H9 (cell line): ENCODE measurements around the gene NPLOC4. TPM values are rescaled to one million over a fixed set of nuclear protein-coding genes. Genes with fewer than 3 reads are reported as not detected.

Experiments
- DNase-seq: peaks from one replicate; pipeline ENCODE4 v3.0.0-alpha.2; 2017
- H2AFZ ChIP-seq: one replicate; pipeline ENCODE4 v1.6.1; 2013; ENCODE audit warnings: mild to moderate bottlenecking, low read length, control low read depth, moderate library complexity
- H2AK5ac ChIP-seq: 2 replicates; pipeline ENCODE4 v1.6.1; 2013; ENCODE audit warnings: low read length, control low read depth, mixed read lengths; ENCODE audit not compliant: insufficient read length
- H2BK120ac ChIP-seq: one replicate; pipeline ENCODE4 v1.6.1; 2013; ENCODE audit warnings: low read depth, mild to moderate bottlenecking, low read length, control low read depth, inconsistent platforms; ENCODE audit not compliant: poor library complexity, severe bottlenecking
- H2BK12ac ChIP-seq: 2 replicates; pipeline ENCODE4 v1.6.1; 2013; ENCODE audit warnings: low read length, control low read depth, mixed read lengths, low read depth; ENCODE audit not compliant: insufficient read length
- H2BK15ac ChIP-seq: 2 replicates; pipeline ENCODE4 v1.6.1; 2013; ENCODE audit warnings: low read depth, low read length, control low read depth
- H2BK20ac ChIP-seq: one replicate; pipeline ENCODE4 v1.6.1; 2013; ENCODE audit warnings: low read depth, mild to moderate bottlenecking, low read length, control low read depth, inconsistent platforms; ENCODE audit not compliant: poor library complexity, severe bottlenecking
- H2BK5ac ChIP-seq: 2 replicates; pipeline ENCODE4 v1.6.1; 2013; ENCODE audit warnings: low read length, control low read depth, mixed read lengths; ENCODE audit not compliant: insufficient read length
- H3K14ac ChIP-seq: 2 replicates; pipeline ENCODE4 v1.6.1; 2013; ENCODE audit warnings: low read length, control low read depth; ENCODE audit not compliant: insufficient read depth
- H3K18ac ChIP-seq: 2 replicates; pipeline ENCODE4 v1.6.1; 2013; ENCODE audit warnings: low read depth, mild to moderate bottlenecking, mixed read lengths, low read length, control low read depth; ENCODE audit not compliant: insufficient read length
- H3K23ac ChIP-seq: 2 replicates; pipeline ENCODE4 v1.6.1; 2013; ENCODE audit warnings: low read length, control low read depth, mixed read lengths, low read depth; ENCODE audit not compliant: insufficient read length
- H3K23me2 ChIP-seq: 2 replicates; pipeline ENCODE4 v1.6.1; 2013; ENCODE audit warnings: low read depth, mild to moderate bottlenecking, mixed read lengths, low read length, control low read depth; ENCODE audit not compliant: insufficient read length, poor library complexity, severe bottlenecking
- H3K27ac ChIP-seq: 2 replicates; pipeline ENCODE4 v1.5.1; 2013; ENCODE audit warnings: low read length, control low read depth, mixed read lengths, low read depth; ENCODE audit not compliant: insufficient read length
- H3K27me3 ChIP-seq: 2 replicates; pipeline ENCODE4 v1.6.1; 2013; ENCODE audit warnings: low read length, control low read depth, inconsistent platforms; ENCODE audit not compliant: insufficient read depth
- H3K4ac ChIP-seq: 2 replicates; pipeline ENCODE4 v1.6.1; 2013; ENCODE audit warnings: low read depth, mild to moderate bottlenecking, control low read depth, inconsistent platforms, low read length, moderate library complexity
- H3K4me1 ChIP-seq: 2 replicates; pipeline ENCODE4 v1.6.1; 2013; ENCODE audit warnings: low read length, control low read depth, inconsistent platforms; ENCODE audit not compliant: insufficient read depth
- H3K4me2 ChIP-seq: 2 replicates; pipeline ENCODE4 v1.6.1; 2013; ENCODE audit warnings: low read length, control low read depth, mixed read lengths; ENCODE audit not compliant: insufficient read length, insufficient read depth
- H3K56ac ChIP-seq: 2 replicates; pipeline ENCODE4 v1.6.1; 2013; ENCODE audit warnings: low read depth, mild to moderate bottlenecking, mixed read lengths, low read length, control low read depth; ENCODE audit not compliant: insufficient read length
- H3K79me1 ChIP-seq: 2 replicates; pipeline ENCODE4 v1.6.1; 2013; ENCODE audit warnings: low read depth, mild to moderate bottlenecking, moderate library complexity, low read length, control low read depth, inconsistent platforms; ENCODE audit not compliant: insufficient read depth, poor library complexity, severe bottlenecking
- H3K79me2 ChIP-seq: 2 replicates; pipeline ENCODE4 v1.6.1; 2013; ENCODE audit warnings: low read length, control low read depth, inconsistent platforms; ENCODE audit not compliant: insufficient read depth
- H3K9ac ChIP-seq: 2 replicates; pipeline ENCODE4 v1.6.1; 2013; ENCODE audit warnings: low read length, control low read depth, mixed read lengths; ENCODE audit not compliant: insufficient read length; ENCODE audit errors: extremely low read depth
- H3K9me3 ChIP-seq: one replicate; pipeline ENCODE4 v1.6.1; 2013; ENCODE audit warnings: low read depth, low read length, inconsistent platforms; ENCODE audit not compliant: control insufficient read depth
- H3T11ph ChIP-seq: one replicate; pipeline ENCODE4 v1.6.1; 2013; ENCODE audit warnings: mild to moderate bottlenecking, low read length, control low read depth, inconsistent platforms
- H4K20me1 ChIP-seq: one replicate; pipeline ENCODE4 v1.6.1; 2013; ENCODE audit not compliant: control insufficient read depth, insufficient read length, insufficient read depth
- H4K5ac ChIP-seq: 2 replicates; pipeline ENCODE4 v1.6.1; 2013; ENCODE audit warnings: low read depth, mild to moderate bottlenecking, mixed read lengths, low read length, control low read depth; ENCODE audit not compliant: insufficient read length
- H4K8ac ChIP-seq: replicated peaks from 2 replicates; pipeline ENCODE4 v1.6.1; 2013; ENCODE audit warnings: low read length, control low read depth, mixed read lengths, low read depth; ENCODE audit not compliant: insufficient read length
- H4K91ac ChIP-seq: 2 replicates; pipeline ENCODE4 v1.6.1; 2013; ENCODE audit warnings: low read depth, mild to moderate bottlenecking, moderate library complexity, mixed read lengths, low read length, control low read depth; ENCODE audit not compliant: insufficient read length
- H3K27ac Mint-ChIP-seq, 3 experiments: 2 replicates in 2 of 3; 3 replicates in 1 of 3; pipeline ENCODE4 v1.8.0; 2020 to 2021; ENCODE audit warnings: mixed read lengths in 3 of 3, mild to moderate bottlenecking in 1 of 3, moderate library complexity in 1 of 3
- H3K27me3 Mint-ChIP-seq: 2 replicates; pipeline ENCODE4 v1.8.0; 2021; ENCODE audit warnings: low read depth, mild to moderate bottlenecking, moderate library complexity, mixed read lengths
- H3K36me3 Mint-ChIP-seq, 3 experiments: 2 replicates in 2 of 3; 3 replicates in 1 of 3; pipeline ENCODE4 v1.8.0; 2020 to 2021; ENCODE audit warnings: low read depth in 3 of 3, mixed read lengths in 3 of 3; ENCODE audit not compliant: insufficient read depth in 1 of 3
- H3K4me1 Mint-ChIP-seq, 2 experiments: 2 replicates each; pipeline ENCODE4 v1.8.0; 2020; ENCODE audit warnings: mixed read lengths in 2 of 2
- H3K4me3 Mint-ChIP-seq, 2 experiments: 2 replicates in 1 of 2; 3 replicates in 1 of 2; pipeline ENCODE4 v1.8.0; 2020 to 2021; ENCODE audit warnings: mild to moderate bottlenecking in 2 of 2, mixed read lengths in 2 of 2, moderate library complexity in 1 of 2
- H3K9me3 Mint-ChIP-seq, 2 experiments: 2 replicates in 1 of 2; 3 replicates in 1 of 2; pipeline ENCODE4 v1.8.0; 2020; ENCODE audit warnings: mild to moderate bottlenecking in 2 of 2, mixed read lengths in 2 of 2, moderate library complexity in 1 of 2
- WGBS: extraction: QIAGEN DNeasy Blood & Tissue Kit; methylation state at CpG from one replicate; pipeline ENCODE4 v1.1.7; 2013; ENCODE audit warnings: missing lambda C conversion rate, low lambda C conversion rate, mixed read lengths; ENCODE audit not compliant: insufficient read length; ENCODE audit errors: extremely low coverage; 5-methylcytosine and 5-hydroxymethylcytosine counted together
- total RNA-seq: library from RNA; stranded (reverse); gene quantifications from 2 replicates; pipeline ENCODE4 v1.2.1, GENCODE V29; 2021
- TF ChIP-seq, protein P1 (sequence below): fragments of 200-600 bp; sonication (generic); conservative IDR thresholded peaks from 3 replicates; pipeline ENCODE4 v1.8.0; 2021; ENCODE audit warnings: antibody characterized with exemption, mild to moderate bottlenecking

Gene NPLOC4
- total RNA-seq, 1 experiment from 2014 or later, result 103 TPM

DNA sequence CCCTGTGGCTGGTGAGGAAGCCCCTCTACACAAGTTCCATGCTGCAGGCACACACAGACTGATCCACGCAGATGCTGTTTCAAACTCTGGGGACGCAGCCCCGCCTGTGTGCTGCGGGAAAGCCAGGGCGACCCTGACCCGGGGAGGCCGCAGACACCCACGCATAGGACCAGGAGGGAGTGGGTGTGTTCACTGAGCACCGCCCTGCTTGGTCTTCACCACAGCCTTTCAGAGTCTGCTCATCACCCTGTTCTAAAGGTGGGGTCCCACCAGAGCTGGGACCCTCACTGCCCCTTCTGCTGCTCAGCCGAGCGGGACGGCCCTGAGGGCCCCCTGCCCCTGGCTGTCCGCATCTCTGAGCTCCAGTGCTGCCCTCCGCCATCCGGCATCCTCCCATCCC, 7.6 kb upstream of the NPLOC4 start:
- Mint-ChIP-seq H3K4me3 (no peak overlapping the region), H3K9me3 (no peaks in the 10 kb centered on the region; a peak in 1 of 5 replicates), H3K4me1 (peaks cover 3 to 4% of the 10 kb centered on the region in 2 experiments; a peak in 2 of 4 replicates), H3K36me3 (no peaks in the 10 kb centered on the region), H3K27ac (peak overlapping the region in 2 of 3 experiments; percentile 51 to 91; a peak in 2 of 7 replicates), H3K27me3 (no peaks in the 10 kb centered on the region; the same call in 1 of the 2 replicates)
- Histone ChIP-seq H3K79me2 (no peaks in the 10 kb centered on the region), H2BK20ac (no peak overlapping the region), H2BK12ac (no peak overlapping the region), H3K4me1 (no peaks in the 10 kb centered on the region), H4K20me1 (no peaks in the 10 kb centered on the region), H3K18ac (no peak overlapping the region), H3K9ac (no peak overlapping the region), H3T11ph (no peak overlapping the region), H3K56ac (no peak overlapping the region), H3K9me3 (no peaks in the 10 kb centered on the region), H3K4ac (no peak overlapping the region), H2AK5ac (no peak overlapping the region), H3K27me3 (no peaks in the 10 kb centered on the region; the same call in 1 of the 2 replicates), H4K91ac (no peak overlapping the region), H3K79me1 (no peaks in the 10 kb centered on the region), H3K4me2 (no peak overlapping the region), H3K27ac (no peak overlapping the region), H3K14ac (no peak overlapping the region), H4K8ac (no peak overlapping the region), H3K23me2 (no peaks in the 10 kb centered on the region), H2AFZ (no peak overlapping the region), H3K23ac (no peak overlapping the region), H2BK15ac (no peak overlapping the region), H4K5ac (no peak overlapping the region), H2BK120ac (no peak overlapping the region), H2BK5ac (no peak overlapping the region)
- WGBS, result no CpG with 5 or more reads among the region's 15 CpGs
- TF ChIP-seq, protein P1, sequence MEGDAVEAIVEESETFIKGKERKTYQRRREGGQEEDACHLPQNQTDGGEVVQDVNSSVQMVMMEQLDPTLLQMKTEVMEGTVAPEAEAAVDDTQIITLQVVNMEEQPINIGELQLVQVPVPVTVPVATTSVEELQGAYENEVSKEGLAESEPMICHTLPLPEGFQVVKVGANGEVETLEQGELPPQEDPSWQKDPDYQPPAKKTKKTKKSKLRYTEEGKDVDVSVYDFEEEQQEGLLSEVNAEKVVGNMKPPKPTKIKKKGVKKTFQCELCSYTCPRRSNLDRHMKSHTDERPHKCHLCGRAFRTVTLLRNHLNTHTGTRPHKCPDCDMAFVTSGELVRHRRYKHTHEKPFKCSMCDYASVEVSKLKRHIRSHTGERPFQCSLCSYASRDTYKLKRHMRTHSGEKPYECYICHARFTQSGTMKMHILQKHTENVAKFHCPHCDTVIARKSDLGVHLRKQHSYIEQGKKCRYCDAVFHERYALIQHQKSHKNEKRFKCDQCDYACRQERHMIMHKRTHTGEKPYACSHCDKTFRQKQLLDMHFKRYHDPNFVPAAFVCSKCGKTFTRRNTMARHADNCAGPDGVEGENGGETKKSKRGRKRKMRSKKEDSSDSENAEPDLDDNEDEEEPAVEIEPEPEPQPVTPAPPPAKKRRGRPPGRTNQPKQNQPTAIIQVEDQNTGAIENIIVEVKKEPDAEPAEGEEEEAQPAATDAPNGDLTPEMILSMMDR, result no peak
- no peak for DNase-seq
